ENCODE measurements around the gene CLTB.
A peak's percentile ranks its signal among the peaks of the same experiment; 100 is the strongest.

Gene CLTB

DNA sequence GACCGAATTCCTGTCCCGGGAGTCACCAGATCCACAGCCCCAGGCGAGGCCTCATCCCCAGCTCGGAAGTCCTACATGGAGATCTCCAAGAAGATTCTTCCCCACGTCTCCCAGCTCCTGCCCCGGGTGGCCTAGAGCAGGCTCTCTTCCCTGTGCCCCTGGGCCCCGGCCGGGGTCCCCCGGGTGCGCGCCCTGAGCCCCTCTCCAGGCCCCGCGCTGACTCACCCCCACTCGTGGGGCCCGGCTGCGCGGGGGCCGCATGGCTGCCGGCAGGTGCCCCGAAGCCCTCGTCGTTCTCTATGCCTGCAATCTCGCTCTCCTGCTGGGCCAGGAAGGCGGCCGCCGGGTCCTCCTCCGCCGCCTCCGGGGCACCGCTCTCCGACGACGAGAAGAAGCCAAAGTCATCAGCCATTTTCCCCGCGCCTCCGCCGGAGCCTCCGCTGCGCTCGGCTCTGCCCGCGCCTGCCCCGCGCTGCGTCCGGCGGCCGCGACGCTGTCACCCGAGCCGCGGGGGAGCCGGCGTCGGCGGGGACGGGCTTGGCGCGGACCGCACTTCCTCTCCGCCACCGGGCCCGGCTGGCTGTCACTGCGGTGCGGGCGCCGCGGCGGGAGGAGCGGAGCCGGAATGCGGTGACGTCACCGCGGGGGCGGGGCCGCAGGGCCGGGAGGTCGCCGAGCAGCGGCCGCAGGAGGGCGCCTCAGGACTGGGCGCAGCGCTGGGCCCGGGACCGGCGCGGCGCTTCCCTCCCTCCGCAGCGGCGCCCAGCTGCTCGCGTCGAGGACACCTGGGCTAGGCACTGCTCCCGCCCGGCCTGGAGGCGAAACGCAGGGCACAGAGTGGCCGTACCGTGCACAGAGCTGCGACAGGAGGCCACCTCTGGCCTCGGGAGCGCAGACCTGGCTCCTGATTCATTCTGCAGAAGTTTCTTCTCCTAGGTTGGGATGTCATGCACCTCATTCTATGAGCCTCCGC, at the start of gene CLTB:
CLTB (minus strand) TSS at position 588 of the 973 bp plus-strand sequence; CDS start at position 412, 176 bp downstream.
- Histone ChIP-seq H3K9ac (ENCODE audit: low read length) (peak within 1 kb of the TSS; percentile 23), H3K9me3 (ENCODE audit: control insufficient read depth, low read depth, low read length) (peaks cover 2% of the 10 kb centered on the region), H3K36me3 (ENCODE audit: control insufficient read depth, low read depth, low read length) (no peaks in the 10 kb centered on the region), H3K27ac (ENCODE audit: low read length) (no peak within 1 kb of the TSS), H3K4me1 (ENCODE audit: control insufficient read depth, low read depth, low read length) (no peaks in the 10 kb centered on the region), H3K4me3 (ENCODE audit: low read length) (peak within 1 kb of the TSS; percentile 62), H3K27me3 (ENCODE audit: control insufficient read depth, insufficient read depth, low read length) (peaks cover 23% of the 10 kb centered on the region)

DNA sequence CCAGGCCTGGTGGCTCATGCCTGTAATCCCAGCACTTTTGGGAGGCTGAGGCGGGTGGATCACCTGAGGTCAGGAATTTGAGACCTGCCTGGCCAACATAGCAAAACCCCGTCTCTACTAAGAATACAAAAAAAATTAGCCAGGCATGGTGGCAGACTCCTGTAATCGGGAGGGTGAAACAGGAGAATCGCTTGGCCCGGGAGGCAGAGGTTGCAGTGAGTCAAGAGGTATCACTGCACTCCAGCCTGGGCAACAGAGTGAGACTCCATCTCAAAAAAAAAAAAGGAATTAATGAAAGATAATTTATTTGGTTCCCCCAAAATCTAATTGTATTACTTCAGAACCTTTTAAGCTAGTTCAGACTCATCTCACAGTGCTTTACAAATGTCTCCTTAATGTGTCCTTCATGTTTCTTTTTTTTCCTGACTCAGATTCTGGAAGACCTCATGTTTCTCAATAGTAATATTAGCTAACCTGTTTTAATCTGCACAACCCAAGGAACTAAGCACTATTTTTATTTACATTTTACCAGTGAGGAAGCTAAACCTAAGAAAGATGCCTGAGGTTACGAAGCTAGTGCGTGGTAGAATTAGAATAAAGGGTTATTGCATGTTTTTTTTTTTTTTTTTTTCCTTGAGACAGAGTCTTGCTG, 46.9 kb upstream of the CLTB start:
- Histone ChIP-seq H3K9ac (ENCODE audit: low read length) (no peak overlapping the region), H3K27ac (ENCODE audit: low read length) (no peak overlapping the region), H3K36me3 (ENCODE audit: control insufficient read depth, low read depth, low read length) (no peaks in the 10 kb centered on the region), H3K27me3 (ENCODE audit: control insufficient read depth, insufficient read depth, low read length) (no peaks in the 10 kb centered on the region), H3K4me1 (ENCODE audit: control insufficient read depth, low read depth, low read length) (no peaks in the 10 kb centered on the region), H3K9me3 (ENCODE audit: control insufficient read depth, low read depth, low read length) (no peaks in the 10 kb centered on the region), H3K4me3 (ENCODE audit: low read length) (no peak overlapping the region)

DNA sequence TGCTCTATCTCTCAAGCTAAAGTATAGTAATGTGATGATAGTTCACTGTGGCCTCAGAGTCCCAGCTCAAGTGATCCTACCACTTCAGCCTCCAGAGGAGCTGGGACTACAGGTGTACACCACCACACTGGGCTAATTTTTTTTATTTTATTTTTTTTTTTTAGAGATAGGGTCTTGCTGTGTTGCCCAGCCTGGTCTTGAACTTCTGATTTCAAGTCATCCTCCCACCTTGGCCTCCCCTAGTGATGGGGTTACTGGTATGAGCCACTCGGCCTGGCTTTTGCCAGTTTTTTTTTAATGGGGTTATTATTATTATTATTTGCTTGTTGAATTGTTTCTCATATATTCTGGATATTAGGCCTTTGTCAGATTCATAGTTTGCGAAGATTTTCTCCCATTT, 45.0 kb upstream of the CLTB start:
- H3K9me3 ChIP-seq (ENCODE audit: control insufficient read depth, low read depth, low read length) = no peaks in the 10 kb centered on the region
- H3K4me3 ChIP-seq (ENCODE audit: low read length) = no peak overlapping the region
- H3K36me3 ChIP-seq (ENCODE audit: control insufficient read depth, low read depth, low read length) = no peaks in the 10 kb centered on the region
- no peaks in the 10 kb centered on the region for H3K4me1 ChIP-seq (ENCODE audit: control insufficient read depth, low read depth, low read length)
- no peak overlapping the region for H3K27ac ChIP-seq (ENCODE audit: low read length)
- no peak overlapping the region for H3K9ac ChIP-seq (ENCODE audit: low read length)
- no peaks in the 10 kb centered on the region for H3K27me3 ChIP-seq (ENCODE audit: control insufficient read depth, insufficient read depth, low read length)

GRCh38 chr5:176458904-176459561, 42.7 kb upstream of the CLTB start:
- Histone ChIP-seq H3K9ac (ENCODE audit: low read length) (no peak overlapping the region), H3K27me3 (ENCODE audit: control insufficient read depth, insufficient read depth, low read length) (no peaks in the 10 kb centered on the region), H3K4me1 (ENCODE audit: control insufficient read depth, low read depth, low read length) (no peaks in the 10 kb centered on the region), H3K36me3 (ENCODE audit: control insufficient read depth, low read depth, low read length) (no peaks in the 10 kb centered on the region), H3K9me3 (ENCODE audit: control insufficient read depth, low read depth, low read length) (no peaks in the 10 kb centered on the region), H3K27ac (ENCODE audit: low read length) (no peak overlapping the region), H3K4me3 (ENCODE audit: low read length) (no peak overlapping the region)

- Histone ChIP-seq H3K27ac (ENCODE audit: low read length) (no peak overlapping the region), H3K9ac (ENCODE audit: low read length) (no peak overlapping the region), H3K9me3 (ENCODE audit: control insufficient read depth, low read depth, low read length) (no peaks in the 10 kb centered on the region), H3K4me1 (ENCODE audit: control insufficient read depth, low read depth, low read length) (no peaks in the 10 kb centered on the region), H3K4me3 (ENCODE audit: low read length) (no peak overlapping the region), H3K27me3 (ENCODE audit: control insufficient read depth, insufficient read depth, low read length) (no peaks in the 10 kb centered on the region), H3K36me3 (ENCODE audit: control insufficient read depth, low read depth, low read length) (peaks cover 15% of the 10 kb centered on the region)
Measured at GRCh38 chr5:176454724-176455394, 38.5 kb upstream of the CLTB start.

GRCh38 chr5:176450077-176450476, 33.7 kb upstream of the CLTB start:
- peaks cover 15% of the 10 kb centered on the region for H3K36me3 ChIP-seq (ENCODE audit: control insufficient read depth, low read depth, low read length)
- no peak overlapping the region for H3K9ac ChIP-seq (ENCODE audit: low read length)
- peaks cover 8% of the 10 kb centered on the region for H3K4me1 ChIP-seq (ENCODE audit: control insufficient read depth, low read depth, low read length)
- no peaks in the 10 kb centered on the region for H3K27me3 ChIP-seq (ENCODE audit: control insufficient read depth, insufficient read depth, low read length)
- H3K9me3 ChIP-seq (ENCODE audit: control insufficient read depth, low read depth, low read length) = no peaks in the 10 kb centered on the region
- no peak overlapping the region for H3K4me3 ChIP-seq (ENCODE audit: low read length)
- no peak overlapping the region for H3K27ac ChIP-seq (ENCODE audit: low read length)

GRCh38 chr5:176447978-176448608, 31.8 kb upstream of the CLTB start, which contains the start of gene FAF2:
FAF2 (plus strand) TSS chr5:176448385; CDS start chr5:176448408, 23 bp downstream.
- peak within 1 kb of the TSS; percentile 100 for H3K4me3 ChIP-seq (ENCODE audit: low read length)
- H3K4me1 ChIP-seq (ENCODE audit: control insufficient read depth, low read depth, low read length) = peaks cover 8% of the 10 kb centered on the region
- peak within 1 kb of the TSS; percentile 96 for H3K27ac ChIP-seq (ENCODE audit: low read length)
- H3K9me3 ChIP-seq (ENCODE audit: control insufficient read depth, low read depth, low read length) = no peaks in the 10 kb centered on the region
- peak within 1 kb of the TSS; percentile 99 for H3K9ac ChIP-seq (ENCODE audit: low read length)
- no peaks in the 10 kb centered on the region for H3K27me3 ChIP-seq (ENCODE audit: control insufficient read depth, insufficient read depth, low read length)
- peaks cover 10% of the 10 kb centered on the region for H3K36me3 ChIP-seq (ENCODE audit: control insufficient read depth, low read depth, low read length)

- Histone ChIP-seq H3K9me3 (ENCODE audit: control insufficient read depth, low read depth, low read length) (no peaks in the 10 kb centered on the region), H3K4me3 (ENCODE audit: low read length) (peak overlapping the region; percentile 100), H3K27me3 (ENCODE audit: control insufficient read depth, insufficient read depth, low read length) (no peaks in the 10 kb centered on the region), H3K9ac (ENCODE audit: low read length) (peak overlapping the region; percentile 99), H3K36me3 (ENCODE audit: control insufficient read depth, low read depth, low read length) (peaks cover 6% of the 10 kb centered on the region), H3K4me1 (ENCODE audit: control insufficient read depth, low read depth, low read length) (peaks cover 8% of the 10 kb centered on the region), H3K27ac (ENCODE audit: low read length) (peak overlapping the region; percentile 96)
Measured at GRCh38 chr5:176447591-176447977, 31.2 kb upstream of the CLTB start.

DNA sequence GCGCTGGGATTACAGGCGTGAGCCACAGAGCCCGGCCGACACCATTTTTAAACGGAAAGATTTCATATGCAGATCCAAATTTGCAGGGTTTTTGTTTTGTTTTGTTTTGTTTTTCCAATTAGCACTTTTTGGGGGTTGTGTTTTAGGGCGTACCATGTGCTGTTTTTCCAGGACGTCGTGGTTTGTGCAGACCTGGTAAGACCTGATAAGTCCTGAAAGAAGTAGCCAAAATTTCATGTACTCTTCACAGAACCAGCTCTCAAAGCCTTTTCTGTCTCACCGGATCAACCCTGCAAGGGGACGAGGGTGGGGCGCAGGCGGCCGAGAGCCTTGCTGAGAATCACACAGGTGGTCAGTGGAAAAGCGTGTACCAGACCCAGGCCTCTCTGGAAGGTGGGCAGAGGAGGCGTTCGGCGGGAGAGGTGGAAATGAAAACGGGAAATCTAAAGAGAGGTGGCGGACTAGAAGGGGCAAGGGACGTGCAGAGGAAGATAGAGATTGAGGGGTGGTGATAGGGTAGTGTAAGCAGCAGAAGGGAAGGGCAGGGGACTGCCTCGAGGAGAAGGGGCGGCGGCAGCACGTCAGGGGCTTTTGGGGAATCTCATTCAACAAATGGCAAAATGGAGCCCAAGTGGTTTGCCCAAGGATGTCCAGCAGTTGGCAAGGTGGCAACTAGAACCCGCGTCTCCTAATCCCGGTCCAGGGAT, 30.7 kb upstream of the CLTB start:
- Histone ChIP-seq H3K9me3 (ENCODE audit: control insufficient read depth, low read depth, low read length) (no peaks in the 10 kb centered on the region), H3K36me3 (ENCODE audit: control insufficient read depth, low read depth, low read length) (peaks cover under 1% of the 10 kb centered on the region), H3K4me1 (ENCODE audit: control insufficient read depth, low read depth, low read length) (peaks cover 10% of the 10 kb centered on the region), H3K27ac (ENCODE audit: low read length) (peak overlapping the region; percentile 96), H3K9ac (ENCODE audit: low read length) (peak overlapping the region; percentile 99), H3K4me3 (ENCODE audit: low read length) (peak overlapping the region; percentile 100), H3K27me3 (ENCODE audit: control insufficient read depth, insufficient read depth, low read length) (no peaks in the 10 kb centered on the region)

- H3K27ac ChIP-seq (ENCODE audit: low read length) = no peak overlapping the region
- H3K27me3 ChIP-seq (ENCODE audit: control insufficient read depth, insufficient read depth, low read length) = no peaks in the 10 kb centered on the region
- no peaks in the 10 kb centered on the region for H3K9me3 ChIP-seq (ENCODE audit: control insufficient read depth, low read depth, low read length)
- no peak overlapping the region for H3K9ac ChIP-seq (ENCODE audit: low read length)
- H3K36me3 ChIP-seq (ENCODE audit: control insufficient read depth, low read depth, low read length) = no peaks in the 10 kb centered on the region
- H3K4me3 ChIP-seq (ENCODE audit: low read length) = no peak overlapping the region
- H3K4me1 ChIP-seq (ENCODE audit: control insufficient read depth, low read depth, low read length) = peaks cover 11% of the 10 kb centered on the region
Measured at GRCh38 chr5:176446028-176446665, 29.8 kb upstream of the CLTB start.

All from iPS-18a (cell line).